IMR-90 (cell line): ENCODE data around the gene RXRB. TPM values are rescaled to one million over a fixed set of nuclear protein-coding genes. Genes with fewer than 3 reads are reported as not detected.

Experiments used
- ATAC-seq: fragments of 200-7000 bp; cut with Tn5 transposase; 2 replicates; pipeline ENCODE4 v1.9.1; 2020; ENCODE audit warnings: low read depth, mild to moderate bottlenecking, moderate library complexity
- BruUV-seq: library from RNA; stranded (reverse); fragments of 400-500 nt; replicated peaks from 2 replicates; lab custom pipeline; 2021; lab: Mats Ljungman, UMichigan
- CTCF ChIA-PET: fragments of 300-600 bp; formaldehyde crosslinking; extraction: SDS; loops from one replicate; lab custom pipeline; 2021; ENCODE audit warnings: antibody characterized with exemption; lab: Yijun Ruan, JAX
- POLR2A ChIA-PET: fragments of 300-600 bp; sonication (Branson Sonifier 250); formaldehyde crosslinking; loops from one replicate; lab custom pipeline; 2022; ENCODE audit warnings: antibody characterized with exemption; ENCODE audit not compliant: unreplicated experiment; lab: Charles Lee
- DNase-seq: peaks from one replicate; pipeline ENCODE4 v3.0.0; 2013
- H2AFZ ChIP-seq: replicated peaks from 2 replicates; pipeline ENCODE3; 2013; ENCODE audit warnings: low read length, mild to moderate bottlenecking; ENCODE audit not compliant: poor library complexity
- H2AK5ac ChIP-seq: 2 replicates; pipeline ENCODE4 v1.6.1; 2013; ENCODE audit warnings: low read depth, low read length, inconsistent platforms
- H2AK9ac ChIP-seq: replicated peaks from 2 replicates; pipeline ENCODE3; 2013; ENCODE audit warnings: mild to moderate bottlenecking, low read depth, low read length, moderate library complexity; ENCODE audit not compliant: poor library complexity
- H2BK120ac ChIP-seq: 2 replicates; pipeline ENCODE4 v1.6.1; 2013; ENCODE audit warnings: low read depth, low read length, inconsistent platforms
- H2BK15ac ChIP-seq: 3 replicates; pipeline ENCODE4 v1.6.1; 2013; ENCODE audit warnings: low read depth, low read length, inconsistent platforms
- H2BK20ac ChIP-seq: 2 replicates; pipeline ENCODE4 v1.6.1; 2013; ENCODE audit warnings: low read depth, mild to moderate bottlenecking, inconsistent platforms, low read length, moderate library complexity
- H2BK5ac ChIP-seq: 2 replicates; pipeline ENCODE4 v1.6.1; 2013; ENCODE audit warnings: mild to moderate bottlenecking, low read depth, low read length, inconsistent platforms; ENCODE audit not compliant: poor library complexity, severe bottlenecking
- H3K14ac ChIP-seq: replicated peaks from 2 replicates; pipeline ENCODE4 v1.6.1; 2013; ENCODE audit warnings: low read depth, low read length, inconsistent platforms
- H3K18ac ChIP-seq: 2 replicates; pipeline ENCODE4 v1.6.1; 2013; ENCODE audit warnings: low read depth, low read length, control low read depth
- H3K23ac ChIP-seq: 2 replicates; pipeline ENCODE4 v1.6.1; 2013; ENCODE audit warnings: low read depth, low read length, inconsistent platforms
- H3K27ac ChIP-seq: 2 replicates; pipeline ENCODE4 v1.5.1; 2013; ENCODE audit warnings: mild to moderate bottlenecking, control low read depth, low read length; ENCODE audit not compliant: insufficient read depth
- H3K27me3 ChIP-seq: 2 replicates; pipeline ENCODE4 v1.6.1; 2013; ENCODE audit warnings: low read length; ENCODE audit not compliant: control insufficient read depth, insufficient read depth
- H3K36me3 ChIP-seq: 2 replicates; pipeline ENCODE4 v1.6.1; 2013; ENCODE audit warnings: low read length, mixed read lengths; ENCODE audit not compliant: control insufficient read depth, insufficient read depth
- H3K4ac ChIP-seq: 2 replicates; pipeline ENCODE4 v1.6.1; 2013; ENCODE audit warnings: low read depth, low read length, inconsistent platforms
- H3K4me1 ChIP-seq: 2 replicates; pipeline ENCODE4 v1.6.1; 2013; ENCODE audit warnings: low read length, mixed read lengths; ENCODE audit not compliant: control insufficient read depth, insufficient read depth
- H3K4me2 ChIP-seq: 2 replicates; pipeline ENCODE4 v1.6.1; 2013; ENCODE audit warnings: low read depth, mild to moderate bottlenecking, control low read depth, low read length, moderate library complexity
- H3K4me3 ChIP-seq: 2 replicates; pipeline ENCODE4 v1.5.1; 2013; ENCODE audit warnings: low read depth, mild to moderate bottlenecking, control low read depth, low read length, moderate library complexity; ENCODE audit not compliant: insufficient read depth
- H3K56ac ChIP-seq: 2 replicates; pipeline ENCODE4 v1.6.1; 2013; ENCODE audit warnings: low read length, inconsistent platforms; ENCODE audit not compliant: insufficient read depth; ENCODE audit errors: extremely low read depth
- H3K79me1 ChIP-seq, 2 experiments: 2 replicates each; pipeline ENCODE4 v1.6.1; 2013; ENCODE audit warnings: low read length in 2 of 2, inconsistent platforms in 1 of 2, low read depth in 1 of 2
- H3K9ac ChIP-seq: 2 replicates; pipeline ENCODE4 v1.6.1; 2013; ENCODE audit warnings: low read depth, low read length, control low read depth
- H3K9me1 ChIP-seq: 2 replicates; pipeline ENCODE4 v1.6.1; 2013; ENCODE audit warnings: low read length, inconsistent platforms; ENCODE audit not compliant: insufficient read depth
- H3K9me3 ChIP-seq: 2 replicates; pipeline ENCODE4 v1.6.1; 2013; ENCODE audit warnings: low read length; ENCODE audit not compliant: control insufficient read depth, insufficient read depth
- H4K20me1 ChIP-seq: 2 replicates; pipeline ENCODE4 v1.6.1; 2013; ENCODE audit warnings: low read length, inconsistent platforms; ENCODE audit not compliant: insufficient read depth
- H4K5ac ChIP-seq: 2 replicates; pipeline ENCODE4 v1.6.1; 2013; ENCODE audit warnings: mild to moderate bottlenecking, low read depth, low read length, control low read depth
- H4K8ac ChIP-seq, 2 experiments: 2 replicates each; pipeline ENCODE4 v1.6.1; 2013; ENCODE audit warnings: low read depth in 2 of 2, low read length in 2 of 2, control low read depth in 1 of 2, inconsistent platforms in 1 of 2
- H4K91ac ChIP-seq: 2 replicates; pipeline ENCODE4 v1.6.1; 2013; ENCODE audit warnings: low read depth, low read length, inconsistent platforms; ENCODE audit not compliant: insufficient read depth
- RAD21 ChIP-seq: IDR thresholded peaks from 2 replicates; pipeline ENCODE4 v1.6.1; 2012; ENCODE audit warnings: low read length, improper control_type of control experiment
- RFX5 ChIP-seq: IDR thresholded peaks from 2 replicates; pipeline ENCODE4 v1.8.0; 2012; ENCODE audit warnings: low read depth, mild to moderate bottlenecking, low read length, moderate library complexity
- SMC3 ChIP-seq: fragments of 150-350 bp; IDR thresholded peaks from 2 replicates; pipeline ENCODE4 v1.6.1; 2016; ENCODE audit warnings: low read depth, mild to moderate bottlenecking, antibody characterized with exemption, low read length, moderate library complexity
- WGBS, 2 experiments: methylation state at CpG; one replicate each; pipeline versions ENCODE4 v1.1.5 to v1.1.7; 2013; ENCODE audit warnings: missing lambda C conversion rate in 2 of 2; ENCODE audit not compliant: insufficient read length in 1 of 2; ENCODE audit errors: extremely low coverage in 2 of 2; 5-methylcytosine and 5-hydroxymethylcytosine counted together
- dilution Hi-C: fragments of 300-500 bp; cut with HindIII; formaldehyde crosslinking; loops from one replicate; pipeline ENCODE4 v1.14.3; 2018; ENCODE audit warnings: low sequenced_read_pairs; ENCODE audit not compliant: unreplicated experiment
- in situ Hi-C: fragments of 300-500 bp; cut with MboI; formaldehyde crosslinking; loops from 3 replicates; pipeline ENCODE4 v1.14.3; 2019; ENCODE audit warnings: low sequenced_read_pairs, inconsistent platforms, mixed read lengths
- intact Hi-C: fragments of 100-400 bp; cut with micrococcal nuclease; formaldehyde crosslinking; loops from 2 replicates; pipeline ENCODE4 v1.10.0; 2022
- polyA plus RNA-seq, 3 experiments: library from polyadenylated mRNA; depleted of rRNA; stranded (reverse); fragments of >200 nt; gene quantifications; 2 replicates each; pipeline ENCODE4 v1.2.3, GENCODE V29; 2012; ENCODE audit warnings: low replicate concordance in 1 of 3
- total RNA-seq: library from RNA; depleted of rRNA; stranded (reverse); fragments of >200 nt; gene quantifications from 2 replicates; pipeline ENCODE4 v1.2.3, GENCODE V29; 2012
- TF ChIP-seq, protein P1 (sequence below): fragments of 150-350 bp; IDR thresholded peaks from 2 replicates; pipeline ENCODE4 v1.6.1; 2016; ENCODE audit warnings: low read depth, mild to moderate bottlenecking, low read length, moderate library complexity, borderline replicate concordance
- TF ChIP-seq, protein P2 (sequence below): conservative IDR thresholded peaks from 2 replicates; pipeline ENCODE4 v1.5.1; 2012; ENCODE audit warnings: mild to moderate bottlenecking, low read depth, low read length, improper control_type of control experiment

Gene RXRB
- total and polyA plus RNA-seq, 2 of the 4 experiments (the other 2 are of a cell fraction), result 18.6 to 53.7 TPM

DNA sequence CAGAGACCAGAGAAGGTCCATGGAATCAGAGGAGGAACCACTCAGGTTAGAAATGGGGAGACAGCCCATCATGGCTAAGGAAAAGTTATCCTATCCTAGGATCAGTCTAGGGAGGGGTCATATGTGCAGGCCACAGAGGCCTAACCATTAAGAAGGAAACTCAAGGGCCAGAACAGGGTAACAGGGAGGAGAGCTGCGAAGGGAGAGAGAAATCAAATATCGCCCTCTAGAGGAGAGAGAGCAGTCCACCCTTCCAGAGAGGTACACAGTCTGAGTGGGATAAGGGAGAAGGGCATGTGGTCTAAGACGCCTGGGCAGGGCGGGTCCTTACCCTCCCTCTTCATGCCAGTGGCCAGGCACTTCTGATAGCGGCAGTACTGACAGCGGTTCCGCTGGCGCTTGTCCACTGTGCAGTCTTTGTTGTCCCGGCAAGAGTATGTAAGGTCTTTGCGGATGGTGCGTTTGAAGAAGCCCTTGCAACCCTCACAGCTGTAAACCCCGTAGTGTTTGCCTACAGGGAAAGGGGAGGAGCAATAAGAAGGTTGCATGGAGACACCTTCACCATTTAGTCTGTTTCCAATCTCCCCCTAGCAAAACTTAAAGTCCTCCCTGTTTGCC is 2.9 kb downstream of the RXRB start:
- no peaks in the 10 kb centered on the region for H3K9me3 ChIP-seq
- H3K27ac ChIP-seq, result no peak overlapping the region
- intact Hi-C loops (no loop called here), in situ Hi-C loops (no loop called here), dilution Hi-C loops (no loop called here)
- H3K18ac ChIP-seq, result no peak overlapping the region
- H3K4ac ChIP-seq, result no peak overlapping the region
- WGBS, 2 experiments, result no CpG with 5 or more reads among the region's 12 CpGs
- no peak overlapping the region for H4K5ac ChIP-seq
- H4K91ac ChIP-seq, result no peak overlapping the region
- H2BK120ac ChIP-seq, result no peak overlapping the region
- H4K20me1 ChIP-seq, result peaks cover 47% of the 10 kb centered on the region; the same call in 1 of the 2 replicates
- no peak overlapping the region for H3K14ac ChIP-seq
- peaks cover 43% of the 10 kb centered on the region for H3K36me3 ChIP-seq
- no peak overlapping the region for H2BK15ac ChIP-seq
- no peak overlapping the region for H3K23ac ChIP-seq
- H3K4me2 ChIP-seq, result no peak overlapping the region
- peaks cover 17 to 70% of the 10 kb centered on the region in 2 experiments; a peak in 3 of 4 replicates for H3K79me1 ChIP-seq
- H2BK20ac ChIP-seq, result no peak overlapping the region
- peaks cover 18% of the 10 kb centered on the region for H3K9me1 ChIP-seq
- ATAC-seq, result peak; percentile 24
- CTCF ChIA-PET, result no interaction called here
- no peak overlapping the region for H2AFZ ChIP-seq
- H3K4me1 ChIP-seq, result peaks cover 12% of the 10 kb centered on the region
- H3K56ac ChIP-seq, result no peak overlapping the region
- no peak overlapping the region for H2AK5ac ChIP-seq
- H2BK5ac ChIP-seq, result no peak overlapping the region
- TF ChIP-seq SMC3, result peak; percentile 39
- TF ChIP-seq, protein P1, sequence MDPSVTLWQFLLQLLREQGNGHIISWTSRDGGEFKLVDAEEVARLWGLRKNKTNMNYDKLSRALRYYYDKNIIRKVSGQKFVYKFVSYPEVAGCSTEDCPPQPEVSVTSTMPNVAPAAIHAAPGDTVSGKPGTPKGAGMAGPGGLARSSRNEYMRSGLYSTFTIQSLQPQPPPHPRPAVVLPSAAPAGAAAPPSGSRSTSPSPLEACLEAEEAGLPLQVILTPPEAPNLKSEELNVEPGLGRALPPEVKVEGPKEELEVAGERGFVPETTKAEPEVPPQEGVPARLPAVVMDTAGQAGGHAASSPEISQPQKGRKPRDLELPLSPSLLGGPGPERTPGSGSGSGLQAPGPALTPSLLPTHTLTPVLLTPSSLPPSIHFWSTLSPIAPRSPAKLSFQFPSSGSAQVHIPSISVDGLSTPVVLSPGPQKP, result no peak
- TF ChIP-seq RFX5, result no peak
- TF ChIP-seq, protein P2, sequence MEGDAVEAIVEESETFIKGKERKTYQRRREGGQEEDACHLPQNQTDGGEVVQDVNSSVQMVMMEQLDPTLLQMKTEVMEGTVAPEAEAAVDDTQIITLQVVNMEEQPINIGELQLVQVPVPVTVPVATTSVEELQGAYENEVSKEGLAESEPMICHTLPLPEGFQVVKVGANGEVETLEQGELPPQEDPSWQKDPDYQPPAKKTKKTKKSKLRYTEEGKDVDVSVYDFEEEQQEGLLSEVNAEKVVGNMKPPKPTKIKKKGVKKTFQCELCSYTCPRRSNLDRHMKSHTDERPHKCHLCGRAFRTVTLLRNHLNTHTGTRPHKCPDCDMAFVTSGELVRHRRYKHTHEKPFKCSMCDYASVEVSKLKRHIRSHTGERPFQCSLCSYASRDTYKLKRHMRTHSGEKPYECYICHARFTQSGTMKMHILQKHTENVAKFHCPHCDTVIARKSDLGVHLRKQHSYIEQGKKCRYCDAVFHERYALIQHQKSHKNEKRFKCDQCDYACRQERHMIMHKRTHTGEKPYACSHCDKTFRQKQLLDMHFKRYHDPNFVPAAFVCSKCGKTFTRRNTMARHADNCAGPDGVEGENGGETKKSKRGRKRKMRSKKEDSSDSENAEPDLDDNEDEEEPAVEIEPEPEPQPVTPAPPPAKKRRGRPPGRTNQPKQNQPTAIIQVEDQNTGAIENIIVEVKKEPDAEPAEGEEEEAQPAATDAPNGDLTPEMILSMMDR, result peak; percentile 68
- peak; percentile 57 for TF ChIP-seq RAD21
- no peak overlapping the region for H4K8ac ChIP-seq
- H2AK9ac ChIP-seq, result peak overlapping the region; percentile 7
- no peak overlapping the region for H3K9ac ChIP-seq
- H3K27me3 ChIP-seq, result peaks cover 4% of the 10 kb centered on the region
- POLR2A ChIA-PET, result no interaction called here
- no TSS peak for BruUV-seq
- DNase-seq, result peak; percentile 56
- H3K4me3 ChIP-seq, result no peak overlapping the region
